K562 (cell line): ENCODE results near the gene ASB2. TPM values are rescaled to one million over a fixed set of nuclear protein-coding genes. Genes with fewer than 3 reads are reported as not detected.

Experiments
- ATAC-seq: fragments of 200-7000 bp; cut with Tn5 transposase; 3 replicates; pipeline ENCODE4 v1.9.1; 2020; ENCODE audit warnings: moderate library complexity
- BruUV-seq: library from RNA; stranded (reverse); fragments of 400-500 nt; replicated peaks from 2 replicates; lab custom pipeline; 2021; lab: Mats Ljungman, UMichigan
- CTCF ChIA-PET: fragments of 300-600 bp; formaldehyde crosslinking; extraction: SDS; loops from one replicate; lab custom pipeline; 2021; ENCODE audit warnings: low intra/inter-chr PET ratio; lab: Yijun Ruan, JAX
- POLR2A ChIA-PET: fragments of 300-600, 350-650 bp; sonication (Branson Sonifier 250); formaldehyde crosslinking; extraction: SDS; loops from one replicate; lab custom pipeline; 2021; ENCODE audit warnings: antibody characterized with exemption, inconsistent platforms; lab: Yijun Ruan, JAX
- DNase-seq, 4 experiments: peaks; one replicate each; pipeline versions ENCODE4 v3.0.0 to v3.0.0-alpha.2; 2011 to 2018; ENCODE audit warnings: low spot score in 3 of 4, mixed read lengths in 3 of 4; ENCODE audit errors: extremely low read depth in 1 of 4
- FAIRE-seq: peaks from 2 replicates; lab custom pipeline; 2011; peaks lifted over from hg19 to GRCh38; lab: Jason Lieb, UNC
- H2AFZ ChIP-seq: 2 replicates; pipeline ENCODE4 v1.6.0; 2011; ENCODE audit warnings: low read depth, low read length, control low read depth, inconsistent platforms
- H3K27ac ChIP-seq: fragments of 200-600 bp; 3 replicates; pipeline ENCODE4 v1.8.0; 2011; ENCODE audit warnings: low read depth, mild to moderate bottlenecking, control low read depth, inconsistent platforms, low read length, moderate library complexity, mixed read lengths; ENCODE audit errors: extremely low read depth
- H3K27me3 ChIP-seq, 2 experiments: fragments of 300-600 bp in 1 of 2; 2 replicates in 1 of 2; 3 replicates in 1 of 2; pipeline versions ENCODE4 v1.6.0 to v1.8.0; 2011; ENCODE audit warnings: inconsistent platforms in 2 of 2, low read length in 2 of 2, mild to moderate bottlenecking in 1 of 2, mixed read lengths in 1 of 2, moderate library complexity in 1 of 2; ENCODE audit not compliant: control insufficient read depth in 2 of 2, insufficient read depth in 2 of 2
- H3K36me3 ChIP-seq: fragments of 300-600 bp; 3 replicates; pipeline ENCODE4 v1.8.0; 2011; ENCODE audit warnings: mild to moderate bottlenecking, low read length, inconsistent platforms; ENCODE audit not compliant: control insufficient read depth, insufficient read depth
- H3K4me1 ChIP-seq, 2 experiments: fragments of 200-600 bp in 1 of 2; replicated peaks in 1 of 2; 2 replicates in 1 of 2; 3 replicates in 1 of 2; pipeline versions ENCODE4 v1.5.1 to v1.8.0; 2011; ENCODE audit warnings: inconsistent platforms in 2 of 2, low read length in 2 of 2, mild to moderate bottlenecking in 1 of 2, mixed read lengths in 1 of 2, moderate library complexity in 1 of 2; ENCODE audit not compliant: control insufficient read depth in 2 of 2, insufficient read depth in 2 of 2
- H3K4me2 ChIP-seq: 2 replicates; pipeline ENCODE4 v1.6.1; 2011; ENCODE audit warnings: low read length, control low read depth, inconsistent platforms, mixed read lengths; ENCODE audit not compliant: insufficient read depth
- H3K4me3 ChIP-seq: fragments of 200-600 bp; sonication (generic), shearing (Covaris generic); 2 replicates; pipeline ENCODE4 v1.5.1; 2016; ENCODE audit warnings: control low read depth, inconsistent platforms
- H3K79me2 ChIP-seq: fragments of 200-600 bp; 3 replicates; pipeline ENCODE4 v1.8.0; 2011; ENCODE audit warnings: low read length, inconsistent platforms; ENCODE audit not compliant: control insufficient read depth, insufficient read depth
- H3K9ac ChIP-seq, 2 experiments: 2 replicates each; pipeline versions ENCODE4 v1.6.0 to v1.6.1; 2011; ENCODE audit warnings: low read depth in 2 of 2, low read length in 2 of 2, control low read depth in 1 of 2, inconsistent platforms in 1 of 2, mild to moderate bottlenecking in 1 of 2, mixed read lengths in 1 of 2; ENCODE audit not compliant: insufficient read depth in 1 of 2
- H3K9me1 ChIP-seq: one replicate; pipeline ENCODE4 v1.6.0; 2011; ENCODE audit warnings: inconsistent platforms, mild to moderate bottlenecking, low read length, moderate library complexity; ENCODE audit not compliant: control insufficient read depth, insufficient read depth
- H3K9me3 ChIP-seq: replicated peaks from 2 replicates; pipeline ENCODE4 v1.5.1; 2011; ENCODE audit warnings: low read depth, low read length, inconsistent platforms; ENCODE audit not compliant: control insufficient read depth, insufficient read depth
- H4K20me1 ChIP-seq: replicated peaks from 2 replicates; pipeline ENCODE4 v1.6.1; 2011; ENCODE audit warnings: low read length, inconsistent platforms, mixed read lengths; ENCODE audit not compliant: control insufficient read depth, insufficient read depth
- CTCF ChIP-seq, 3 experiments: IDR thresholded peaks in 2 of 3; conservative IDR thresholded peaks in 1 of 3; 2 replicates each; pipeline ENCODE4 v1.5.1; 2011 to 2012; ENCODE audit warnings: low read length in 3 of 3, mild to moderate bottlenecking in 3 of 3, control low read depth in 2 of 3, improper control_type of control experiment in 1 of 3, inconsistent platforms in 1 of 3, low read depth in 1 of 3, mixed read lengths in 1 of 3, moderate library complexity in 1 of 3; ENCODE audit not compliant: insufficient read depth in 2 of 3
- CTCFL ChIP-seq: IDR thresholded peaks from 2 replicates; pipeline ENCODE4 v1.6.1; 2011; ENCODE audit warnings: borderline replicate concordance, low read depth, mild to moderate bottlenecking, moderate library complexity, low read length; ENCODE audit not compliant: insufficient read depth, poor library complexity, severe bottlenecking
- E2F6 ChIP-seq, 2 experiments: IDR thresholded peaks; 2 replicates each; pipeline ENCODE4 v1.6.1; 2011; ENCODE audit warnings: borderline replicate concordance in 1 of 2, control low read depth in 1 of 2, low read depth in 1 of 2, low read length in 1 of 2, mild to moderate bottlenecking in 1 of 2, mixed read lengths in 1 of 2, moderate library complexity in 1 of 2; ENCODE audit not compliant: insufficient read depth in 1 of 2, insufficient read length in 1 of 2, poor library complexity in 1 of 2, severe bottlenecking in 1 of 2; ENCODE audit errors: extremely low read depth in 1 of 2
- ERF ChIP-seq: fragments of 450-650 bp; formaldehyde crosslinking; IDR thresholded peaks from 2 replicates; pipeline ENCODE4 v1.4.0; 2020; ENCODE audit warnings: mild to moderate bottlenecking, mixed read lengths
- RAD21 ChIP-seq, 2 experiments: fragments of 250-450 bp in 1 of 2; fragments of 450-650 bp in 1 of 2; sonication (Bioruptor Pico) in 1 of 2; formaldehyde crosslinking in 1 of 2; IDR thresholded peaks in 1 of 2; conservative IDR thresholded peaks in 1 of 2; 2 replicates each; pipeline versions ENCODE4 v1.4.0 to v1.8.0; 2020 to 2022; ENCODE audit warnings: mild to moderate bottlenecking in 2 of 2, moderate library complexity in 1 of 2
- RAD51 ChIP-seq: fragments of 450-650 bp; IDR thresholded peaks from 2 replicates; pipeline ENCODE4 v1.7.1; 2016; ENCODE audit warnings: low read depth, mild to moderate bottlenecking, borderline replicate concordance
- SREBF1 ChIP-seq: fragments of 150-350 bp; IDR thresholded peaks from 2 replicates; pipeline ENCODE4 v1.6.1; 2014; ENCODE audit warnings: antibody characterized with exemption, low read depth, low read length, borderline replicate concordance
- TOE1 ChIP-seq, 2 experiments: fragments of 450-650 bp in 1 of 2; sonication (generic) in 1 of 2; formaldehyde crosslinking in 1 of 2; IDR thresholded peaks; 2 replicates each; pipeline versions ENCODE4 v1.7.1 to v1.8.0; 2016 to 2022; ENCODE audit warnings: borderline replicate concordance in 2 of 2, mild to moderate bottlenecking in 2 of 2, antibody characterized with exemption in 1 of 2, inconsistent platforms in 1 of 2, low read depth in 1 of 2, missing genetic modification reagents in 1 of 2, moderate library complexity in 1 of 2
- WGBS: fragments of 100-300 bp; shearing (Covaris generic); methylation state at CpG from one replicate; pipeline ENCODE4 v1.1.6; 2016; ENCODE audit warnings: low coverage, mixed read lengths; ENCODE audit not compliant: insufficient coverage; ENCODE audit errors: missing lambda C conversion rate; 5-methylcytosine and 5-hydroxymethylcytosine counted together
- in situ Hi-C: fragments of 300-500 bp; cut with MboI; formaldehyde crosslinking; loops from 4 replicates; pipeline ENCODE4 v1.15.0; 2018; ENCODE audit warnings: inconsistent platforms, mixed read lengths
- intact Hi-C: fragments of 100-400 bp; cut with micrococcal nuclease; formaldehyde crosslinking; loops from 2 replicates; pipeline ENCODE4 v1.14.2; 2022
- polyA plus RNA-seq, 8 experiments: library from polyadenylated mRNA; depleted of rRNA in 4 of 8; stranded (reverse) in 5 of 8; unstranded in 3 of 8; fragments of >200 nt; fragmentation: Nextera tagmentation in 2 of 8; fragmentation: Illumina TruSeq in 1 of 8; extraction: Ambion mirVana in 2 of 8; extraction: Trizol in 1 of 8; gene quantifications; 2 replicates each; pipeline versions ENCODE4 v1.2.1 to v1.2.3, GENCODE V29; 2011 to 2014; ENCODE audit warnings: inconsistent platforms in 1 of 8, missing spikeins in 1 of 8
- total RNA-seq, 7 experiments: library from RNA; depleted of rRNA in 6 of 7; stranded (reverse); fragments of >200 nt in 6 of 7; fragmentation: Illumina TruSeq in 2 of 7; extraction: Trizol in 2 of 7; gene quantifications; 2 replicates each; pipeline versions ENCODE4 v1.2.1 to v1.2.3, GENCODE V29; 2011 to 2021; ENCODE audit warnings: low replicate concordance in 1 of 7

Gene ASB2
- total and polyA plus RNA-seq, 9 of the 15 experiments (the other 6 are each of a cell fraction or from before 2014, with no cell fraction given), result not detected

GRCh38 chr14:93984987-93985410 is 8.6 kb upstream of the ASB2 start:
- 0% methylated on average over 7 of the region's 7 CpGs for WGBS
- Histone ChIP-seq H3K4me2 (no peak overlapping the region), H3K79me2 (no peaks in the 10 kb centered on the region), H3K4me1 (no peaks in the 10 kb centered on the region), H3K9ac (no peak overlapping the region), H4K20me1 (no peaks in the 10 kb centered on the region), H2AFZ (no peak overlapping the region), H3K27ac (no peak overlapping the region), H3K36me3 (no peaks in the 10 kb centered on the region), H3K27me3 (peaks cover 0 to 20% of the 10 kb centered on the region in 2 experiments; a peak in 3 of 5 replicates), H3K4me3 (no peak overlapping the region), H3K9me1 (peaks cover 2% of the 10 kb centered on the region), H3K9me3 (no peaks in the 10 kb centered on the region)
- intact Hi-C loops, result no loop called here
- DNase-seq, result peak; percentile 22 to 32 (median 25)
- no peak for FAIRE-seq
- BruUV-seq, result no TSS peak
- peak; percentile 82 for ATAC-seq
- TF ChIP-seq RAD51 (no peak), SREBF1 (no peak), E2F6 (IDR thresholded peaks at IDR 0.05; ENCODE audit: borderline replicate concordance in 1 of 2, extremely low read depth in 1 of 2, insufficient read depth in 1 of 2, insufficient read length in 1 of 2, low read depth in 1 of 2, low read length in 1 of 2, poor library complexity in 1 of 2, severe bottlenecking in 1 of 2) (peak in 1 of 2 experiments; percentile 28), RAD21 (CRISPR knock-in tag; conservative IDR thresholded peaks at IDR 0.05 in 1 of 2, IDR thresholded peaks at IDR 0.05 in 1 of 2) (peak in 1 of 2 experiments; percentile 25; a peak in 2 of 4 replicates), CTCFL (peak; percentile 64), CTCF (IDR thresholded peaks at IDR 0.05 in 2 of 3, conservative IDR thresholded peaks at IDR 0.05 in 1 of 3; ENCODE audit: insufficient read depth in 2 of 3, low read depth in 1 of 3, low read length in 3 of 3) (peak; percentile 41 to 50 (median 48)), ERF (CRISPR knock-in tag) (no peak), TOE1 (IDR thresholded peaks at IDR 0.05; ENCODE audit: borderline replicate concordance) (no peak), TOE1 (CRISPR knock-in tag; IDR thresholded peaks at IDR 0.05; ENCODE audit: borderline replicate concordance, low read depth) (no peak)
- in situ Hi-C loops, result no loop called here
- ChIA-PET CTCF (no interaction called here), POLR2A (no interaction called here)
